ENCODE results near the gene COL26A1. TPM values are rescaled to one million over a fixed set of nuclear protein-coding genes. Genes with fewer than 3 reads are reported as not detected.

Gene COL26A1
- total RNA-seq, 1 donor, result not detected

DNA sequence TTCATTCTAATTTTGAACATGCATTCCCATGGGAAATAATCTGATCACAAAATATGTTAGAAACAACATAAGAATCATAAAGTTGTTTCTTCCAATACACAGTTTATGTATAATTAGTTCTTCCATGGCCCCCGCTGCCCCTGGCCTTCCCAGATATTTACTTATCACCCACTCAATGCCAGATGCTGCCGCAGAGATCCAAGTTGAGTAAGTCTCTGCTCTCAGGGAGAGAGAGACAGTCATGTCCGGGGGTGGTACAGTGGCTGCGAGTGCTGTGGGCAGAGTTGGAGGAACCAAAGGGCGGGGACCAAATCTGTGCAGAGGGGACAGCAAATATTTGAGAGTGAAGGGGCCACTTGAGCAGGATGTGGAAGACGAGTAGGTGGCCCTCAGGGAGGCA, 37.1 kb downstream of the COL26A1 start:
- TF ChIP-seq, protein P1, sequence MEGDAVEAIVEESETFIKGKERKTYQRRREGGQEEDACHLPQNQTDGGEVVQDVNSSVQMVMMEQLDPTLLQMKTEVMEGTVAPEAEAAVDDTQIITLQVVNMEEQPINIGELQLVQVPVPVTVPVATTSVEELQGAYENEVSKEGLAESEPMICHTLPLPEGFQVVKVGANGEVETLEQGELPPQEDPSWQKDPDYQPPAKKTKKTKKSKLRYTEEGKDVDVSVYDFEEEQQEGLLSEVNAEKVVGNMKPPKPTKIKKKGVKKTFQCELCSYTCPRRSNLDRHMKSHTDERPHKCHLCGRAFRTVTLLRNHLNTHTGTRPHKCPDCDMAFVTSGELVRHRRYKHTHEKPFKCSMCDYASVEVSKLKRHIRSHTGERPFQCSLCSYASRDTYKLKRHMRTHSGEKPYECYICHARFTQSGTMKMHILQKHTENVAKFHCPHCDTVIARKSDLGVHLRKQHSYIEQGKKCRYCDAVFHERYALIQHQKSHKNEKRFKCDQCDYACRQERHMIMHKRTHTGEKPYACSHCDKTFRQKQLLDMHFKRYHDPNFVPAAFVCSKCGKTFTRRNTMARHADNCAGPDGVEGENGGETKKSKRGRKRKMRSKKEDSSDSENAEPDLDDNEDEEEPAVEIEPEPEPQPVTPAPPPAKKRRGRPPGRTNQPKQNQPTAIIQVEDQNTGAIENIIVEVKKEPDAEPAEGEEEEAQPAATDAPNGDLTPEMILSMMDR (IDR thresholded peaks at IDR 0.05; ENCODE audit: insufficient read depth, low read length), result no peak
- DNase-seq (ENCODE audit: low read depth), result no peak
- no peak overlapping the region for H3K4me3 ChIP-seq (ENCODE audit: low read depth, low read length)

- DNase-seq (ENCODE audit: low read depth), result no peak
- no peak overlapping the region for H3K4me3 ChIP-seq (ENCODE audit: low read depth, low read length)
- TF ChIP-seq, protein P1 (IDR thresholded peaks at IDR 0.05; ENCODE audit: insufficient read depth, low read length), result no peak
Observed at GRCh38 chr7:101400751-101401150, 38.1 kb downstream of the COL26A1 start.

DNA sequence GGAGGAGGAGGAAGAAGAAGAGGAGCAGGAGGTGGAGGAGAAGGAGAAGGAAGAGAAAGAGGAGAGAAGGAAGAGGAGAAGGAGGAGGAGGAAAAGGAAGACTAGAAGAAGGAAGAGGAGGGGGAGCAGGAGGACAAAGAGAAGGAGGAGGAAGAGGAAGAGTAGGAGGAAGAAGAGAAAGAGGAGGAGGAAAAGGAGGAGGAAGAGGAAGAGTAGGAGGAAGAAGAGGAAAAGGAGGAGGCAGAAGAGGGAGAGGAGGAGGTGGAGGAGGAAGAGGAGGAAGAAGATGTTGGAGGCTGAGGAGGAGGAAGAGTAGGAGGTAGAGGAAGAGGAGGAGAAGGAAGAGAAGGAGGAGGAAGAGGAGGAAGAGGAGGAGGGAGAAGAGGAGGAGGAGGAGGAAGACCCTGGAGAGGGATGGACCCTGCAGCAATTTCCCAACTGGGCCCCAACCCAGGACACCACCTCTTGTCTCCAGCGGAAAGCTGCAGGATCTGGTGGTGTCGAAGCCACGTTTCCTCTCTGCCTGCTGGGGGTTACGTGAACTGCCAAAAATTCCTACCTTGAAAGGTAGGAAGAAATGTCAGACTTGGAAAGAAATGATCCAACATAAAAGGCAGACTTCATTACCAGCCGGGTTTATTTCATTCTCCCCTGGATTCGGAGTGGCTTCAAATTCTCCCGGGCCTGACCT, 38.9 kb downstream of the COL26A1 start:
- H3K4me3 ChIP-seq (ENCODE audit: low read depth, low read length), result no peak overlapping the region
- no peak for DNase-seq (ENCODE audit: low read depth)
- TF ChIP-seq, protein P1 (IDR thresholded peaks at IDR 0.05; ENCODE audit: insufficient read depth, low read length), result no peak

DNA sequence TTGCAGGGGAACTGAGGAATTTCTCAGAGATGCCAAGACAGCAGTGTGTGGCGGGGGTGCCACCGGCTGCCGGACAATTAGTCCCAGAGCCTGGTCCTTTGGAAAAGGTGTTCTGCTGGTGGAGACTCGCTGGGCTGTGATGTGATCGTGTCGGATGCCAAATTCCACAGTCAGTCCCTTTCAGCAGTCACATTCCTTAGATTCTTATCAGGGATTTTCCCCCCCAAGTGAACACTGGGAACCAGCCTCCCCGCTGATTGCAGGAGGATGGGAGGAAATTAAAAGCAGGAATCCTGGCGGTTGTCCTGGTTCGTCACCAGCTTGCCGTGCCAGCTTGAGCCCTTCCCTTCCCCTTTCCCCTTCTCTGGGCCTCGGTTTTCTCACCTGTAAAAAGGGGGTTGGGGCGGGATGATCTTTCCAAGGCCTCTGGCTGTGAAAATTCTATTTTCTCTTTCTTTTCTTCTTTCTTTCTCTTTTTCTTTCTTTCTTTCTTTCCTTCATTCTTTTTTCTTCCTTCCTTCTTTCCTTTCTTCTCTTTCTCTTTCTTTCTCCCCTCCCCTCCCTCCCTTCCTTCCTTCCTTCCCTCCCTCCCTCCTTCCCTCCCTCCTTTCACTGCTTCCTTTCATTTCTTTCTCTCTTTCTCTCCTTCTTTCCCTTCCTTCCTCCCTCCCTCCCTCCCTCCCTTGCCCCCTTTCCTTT, 39.6 kb downstream of the COL26A1 start:
- DNase-seq (ENCODE audit: low read depth), result peak; percentile 56
- TF ChIP-seq, protein P1 (IDR thresholded peaks at IDR 0.05; ENCODE audit: insufficient read depth, low read length), result no peak
- no peak overlapping the region for H3K4me3 ChIP-seq (ENCODE audit: low read depth, low read length)

DNA sequence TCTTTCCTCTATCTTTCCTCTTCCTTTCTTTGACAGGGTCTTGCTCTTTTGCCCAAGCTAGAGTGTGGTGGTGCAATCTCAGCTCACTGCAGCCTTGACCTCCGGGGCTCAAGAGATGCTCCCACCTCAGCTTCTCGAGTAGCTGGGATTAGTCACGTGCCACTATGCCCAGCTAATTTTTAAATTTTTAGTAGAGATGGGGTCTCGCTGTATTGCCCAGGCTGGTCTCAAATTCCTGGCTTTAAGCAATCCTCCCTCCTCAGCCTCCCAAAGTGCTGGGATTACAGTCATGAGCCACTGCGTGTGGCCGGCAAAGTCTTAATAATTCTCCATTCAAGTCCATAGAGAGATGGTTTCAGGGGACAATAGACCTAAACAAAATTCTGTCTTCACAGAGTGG, 40.2 kb downstream of the COL26A1 start:
- no peak overlapping the region for H3K4me3 ChIP-seq (ENCODE audit: low read depth, low read length)
- DNase-seq (ENCODE audit: low read depth), result no peak
- TF ChIP-seq, protein P1 (IDR thresholded peaks at IDR 0.05; ENCODE audit: insufficient read depth, low read length), result no peak

DNA sequence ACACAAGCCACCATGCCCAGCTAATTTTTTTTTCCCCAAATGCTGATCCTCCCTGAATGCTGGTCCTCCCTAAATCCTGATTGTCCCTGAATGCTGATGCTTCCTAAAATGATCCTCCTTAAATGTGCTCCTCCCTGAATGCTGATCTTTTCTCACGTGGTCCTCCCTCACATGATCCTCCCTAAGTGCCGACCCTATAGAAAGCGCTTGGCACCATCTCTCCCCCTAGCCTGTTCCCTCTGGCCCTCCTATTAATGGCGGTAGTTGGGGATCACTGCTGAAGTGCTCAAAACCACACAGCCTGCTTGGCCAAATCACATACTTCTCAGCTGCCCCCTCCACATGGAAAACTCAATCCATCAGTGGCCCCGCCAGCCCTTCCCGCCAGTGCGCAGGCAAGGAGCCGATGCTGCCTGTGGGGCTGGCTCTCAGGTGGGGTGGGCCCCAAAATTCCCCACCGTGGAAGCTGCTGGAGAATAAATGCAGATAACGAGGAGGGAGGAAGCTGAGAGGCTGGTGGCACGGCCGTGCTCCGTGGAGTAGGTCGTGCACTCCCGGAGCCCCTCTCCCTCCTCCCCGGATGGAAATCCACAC, 42.9 kb downstream of the COL26A1 start:
- TF ChIP-seq, protein P1 (IDR thresholded peaks at IDR 0.05; ENCODE audit: insufficient read depth, low read length), result no peak
- DNase-seq (ENCODE audit: low read depth), result no peak
- no peak overlapping the region for H3K4me3 ChIP-seq (ENCODE audit: low read depth, low read length)
